ENCODE measurements around the gene WDR70. TPM values are rescaled to one million over a fixed set of nuclear protein-coding genes. Genes with fewer than 3 reads are reported as not detected.

WDR70 gene
- total and polyA plus RNA-seq, 12 donors, result 9.2 to 26.0 (median 18.4) TPM

DNA sequence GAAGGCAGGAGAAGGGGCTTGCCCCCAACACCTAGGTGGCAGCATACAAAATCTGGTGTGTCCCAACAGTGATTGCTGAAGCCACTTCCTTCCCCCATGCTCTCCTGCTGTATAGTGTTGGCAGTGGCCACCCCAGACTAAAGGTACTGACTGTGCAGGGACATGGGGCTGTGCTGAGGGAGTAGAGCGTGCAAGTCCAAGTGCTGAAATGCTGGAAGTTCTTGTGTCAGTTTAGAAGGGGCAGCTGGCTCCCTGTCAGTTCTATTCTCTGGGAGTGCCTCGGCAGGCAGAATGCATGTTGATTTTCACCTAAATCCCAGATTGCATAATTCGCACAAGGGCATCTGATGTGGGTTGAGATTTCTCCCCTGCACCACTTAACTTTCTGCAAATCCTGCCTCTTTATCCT is 392.1 kb downstream of the WDR70 start:
- no peak for ATAC-seq
- Histone ChIP-seq H3K27me3 (no peaks in the 10 kb centered on the region), H3K4me1 (no peaks in the 10 kb centered on the region), H3K27ac (no peak overlapping the region), H3K9me3 (peaks cover 0 to 22% (median 11%) of the 10 kb centered on the region in 11 donors), H3K36me3 (no peaks in the 10 kb centered on the region), H3K4me3 (no peak overlapping the region)
- intact Hi-C loops (cut with DNase I), result no loop called here
- no peak for DNase-seq
- TF ChIP-seq, protein P1, sequence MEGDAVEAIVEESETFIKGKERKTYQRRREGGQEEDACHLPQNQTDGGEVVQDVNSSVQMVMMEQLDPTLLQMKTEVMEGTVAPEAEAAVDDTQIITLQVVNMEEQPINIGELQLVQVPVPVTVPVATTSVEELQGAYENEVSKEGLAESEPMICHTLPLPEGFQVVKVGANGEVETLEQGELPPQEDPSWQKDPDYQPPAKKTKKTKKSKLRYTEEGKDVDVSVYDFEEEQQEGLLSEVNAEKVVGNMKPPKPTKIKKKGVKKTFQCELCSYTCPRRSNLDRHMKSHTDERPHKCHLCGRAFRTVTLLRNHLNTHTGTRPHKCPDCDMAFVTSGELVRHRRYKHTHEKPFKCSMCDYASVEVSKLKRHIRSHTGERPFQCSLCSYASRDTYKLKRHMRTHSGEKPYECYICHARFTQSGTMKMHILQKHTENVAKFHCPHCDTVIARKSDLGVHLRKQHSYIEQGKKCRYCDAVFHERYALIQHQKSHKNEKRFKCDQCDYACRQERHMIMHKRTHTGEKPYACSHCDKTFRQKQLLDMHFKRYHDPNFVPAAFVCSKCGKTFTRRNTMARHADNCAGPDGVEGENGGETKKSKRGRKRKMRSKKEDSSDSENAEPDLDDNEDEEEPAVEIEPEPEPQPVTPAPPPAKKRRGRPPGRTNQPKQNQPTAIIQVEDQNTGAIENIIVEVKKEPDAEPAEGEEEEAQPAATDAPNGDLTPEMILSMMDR (IDR thresholded peaks at IDR 0.05), result no peak
- WGBS, 2 donors, result 78 to 79% methylated on average over 3 of the region's 3 CpGs

DNA sequence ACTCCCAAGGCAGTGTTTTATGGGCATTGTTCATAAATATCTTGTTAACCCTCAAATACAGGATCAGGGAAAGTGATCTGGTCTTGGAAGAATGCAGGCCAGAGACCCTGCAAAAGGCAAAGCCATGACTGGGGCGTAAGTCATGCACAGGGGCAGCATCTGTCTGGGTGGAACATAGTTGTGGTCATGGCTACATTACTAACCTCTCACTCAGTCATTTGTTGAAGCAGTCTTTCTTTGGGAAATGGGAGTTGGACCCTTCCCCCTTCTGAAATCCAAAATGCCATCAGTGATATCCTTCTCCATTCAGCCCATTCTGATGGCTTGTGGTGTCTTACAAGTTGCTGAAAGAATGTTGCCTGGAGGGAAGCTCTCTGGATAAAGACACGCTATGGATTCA is 392.6 kb downstream of the WDR70 start:
- ATAC-seq (no peak), DNase-seq (no peak)
- Histone ChIP-seq H3K27me3 (no peaks in the 10 kb centered on the region), H3K9me3 (peaks cover 0 to 22% (median 11%) of the 10 kb centered on the region in 11 donors), H3K27ac (no peak overlapping the region), H3K4me1 (no peaks in the 10 kb centered on the region), H3K4me3 (no peak overlapping the region), H3K36me3 (no peaks in the 10 kb centered on the region)
- TF ChIP-seq, protein P1 (IDR thresholded peaks at IDR 0.05), result no peak
- WGBS, 2 donors, result 68 to 89% methylated on average over 2 of the region's 2 CpGs
- intact Hi-C loops (cut with DNase I), result no loop called here

DNA sequence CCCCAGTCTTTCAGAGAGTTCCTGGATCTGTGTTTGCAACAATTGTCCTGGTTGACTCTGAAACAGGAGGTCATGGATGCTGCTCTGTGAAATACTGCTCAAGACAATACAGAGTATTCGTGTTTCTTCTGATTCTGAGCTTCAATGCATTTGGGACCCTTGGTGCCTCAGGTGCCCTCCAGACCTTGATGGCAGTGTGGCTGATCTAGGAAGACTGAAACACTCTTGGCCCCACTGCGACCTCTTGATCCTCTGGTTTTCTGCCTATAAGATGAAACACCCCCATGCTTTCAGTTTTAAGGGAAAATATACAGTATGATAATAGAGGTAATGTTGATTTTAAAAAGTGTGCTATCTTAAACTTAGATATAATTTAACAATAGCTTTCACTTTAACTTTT is 393.1 kb downstream of the WDR70 start:
- no peaks in the 10 kb centered on the region for H3K36me3 ChIP-seq
- H3K27me3 ChIP-seq, result no peaks in the 10 kb centered on the region
- intact Hi-C loops (cut with DNase I), result no loop called here
- no peak overlapping the region for H3K4me3 ChIP-seq
- DNase-seq, result no peak
- peaks cover 0 to 22% (median 11%) of the 10 kb centered on the region in 11 donors for H3K9me3 ChIP-seq
- ATAC-seq, result no peak
- WGBS, 2 donors, result 83 to 92% methylated on average over 2 of the region's 2 CpGs
- no peak overlapping the region for H3K27ac ChIP-seq
- TF ChIP-seq, protein P1 (IDR thresholded peaks at IDR 0.05), result no peak
- no peaks in the 10 kb centered on the region for H3K4me1 ChIP-seq

DNA sequence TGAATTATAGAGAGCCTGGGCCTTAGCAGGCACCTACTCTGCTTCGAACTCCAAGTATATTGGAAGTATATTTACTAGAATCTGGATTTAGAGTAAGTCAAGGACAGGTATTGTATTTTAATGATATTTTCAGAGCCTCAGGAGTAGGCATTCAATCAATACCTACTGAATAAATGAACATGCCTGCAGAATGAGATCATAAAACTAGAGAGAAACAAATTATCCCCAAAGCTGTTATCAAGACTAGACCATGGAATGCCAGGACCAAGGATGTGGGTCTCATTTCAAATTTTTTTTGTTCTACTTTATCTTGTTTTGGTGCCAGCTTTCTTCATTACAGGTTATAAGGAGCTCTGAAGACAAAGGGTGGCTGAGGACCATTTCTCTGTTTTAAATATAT is 394.7 kb downstream of the WDR70 start:
- DNase-seq, result no peak
- TF ChIP-seq, protein P1 (IDR thresholded peaks at IDR 0.05), result no peak
- peaks cover 0 to 22% (median 11%) of the 10 kb centered on the region in 11 donors for H3K9me3 ChIP-seq
- H3K27me3 ChIP-seq, result no peaks in the 10 kb centered on the region
- H3K27ac ChIP-seq, result no peak overlapping the region
- no peak for ATAC-seq
- no peak overlapping the region for H3K4me3 ChIP-seq
- H3K4me1 ChIP-seq, result no peaks in the 10 kb centered on the region
- 86 to 91% methylated on average over 1 of the region's 1 CpG for WGBS, 2 donors
- no peaks in the 10 kb centered on the region for H3K36me3 ChIP-seq
- intact Hi-C loops (cut with DNase I), result no loop called here
